HG02610 (cell line): Measurements from ENCODE around the gene B3GNT3.

ENCODE experiments used
- ATAC-seq: cut with Tn5 transposase; IDR thresholded peaks from one replicate; pipeline ENCODE4 v1.9.1; 2021; ENCODE audit warnings: mild to moderate bottlenecking, moderate library complexity; ENCODE audit not compliant: unreplicated experiment

Gene B3GNT3

DNA sequence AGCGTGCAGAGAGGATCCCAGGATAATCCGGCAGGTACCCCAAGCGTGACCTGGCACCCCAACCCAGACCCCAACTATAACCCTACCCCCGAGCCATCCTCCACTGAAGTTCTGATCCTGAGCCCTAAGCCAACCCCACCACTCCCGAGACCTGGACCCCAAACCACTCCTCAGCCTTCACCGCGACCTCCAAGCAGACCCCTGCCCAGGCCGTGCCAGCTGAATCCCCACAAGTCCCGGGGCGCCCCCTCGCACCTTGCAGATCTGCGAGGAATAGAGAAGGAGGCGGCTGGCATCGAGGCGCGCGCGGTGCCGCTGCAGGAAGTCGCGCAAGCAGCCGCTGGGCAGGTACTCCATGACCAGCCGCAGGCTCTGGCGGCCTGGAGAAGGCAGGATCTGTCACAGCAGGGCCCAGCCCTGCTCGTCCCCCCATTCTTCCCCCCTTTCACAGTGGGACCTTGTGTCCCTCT is 36.5 kb downstream of the B3GNT3 start:
- no peak for ATAC-seq

DNA sequence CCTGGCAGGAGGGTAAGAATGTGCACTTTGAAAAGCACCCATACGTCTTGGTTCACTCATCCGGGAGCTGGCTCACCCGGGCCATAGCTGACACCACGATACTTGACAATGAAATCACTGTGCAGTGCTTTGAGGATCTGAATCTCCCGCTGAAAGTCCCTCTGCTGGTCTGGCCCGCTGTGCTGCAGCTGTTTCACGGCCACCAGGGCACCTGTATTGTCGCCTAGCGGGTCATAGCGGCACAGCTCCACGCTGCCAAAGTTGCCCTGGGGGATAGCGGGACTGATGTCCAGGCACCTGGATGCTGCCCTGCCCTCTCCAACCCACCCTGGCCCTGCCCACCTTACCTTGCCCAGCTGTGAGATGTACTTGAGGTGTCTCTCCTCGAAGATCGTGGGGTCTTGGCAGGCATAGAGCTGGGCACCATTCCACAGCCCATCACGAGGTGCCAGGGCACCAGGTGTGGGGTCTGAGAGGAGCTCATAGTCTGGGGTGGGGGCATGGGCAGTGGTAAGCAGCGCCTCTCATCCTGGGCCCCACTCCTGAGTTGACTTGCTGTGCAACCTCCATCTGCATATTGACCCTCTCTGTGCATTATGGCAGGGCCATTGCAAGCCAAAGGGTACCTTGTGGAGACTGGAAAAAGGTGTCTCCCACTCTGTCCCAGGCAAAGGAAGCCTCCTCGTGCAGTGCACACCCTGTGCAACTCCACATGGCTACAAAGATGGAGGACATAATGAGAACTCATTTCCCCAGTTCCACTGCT is 37.7 kb downstream of the B3GNT3 start:
- no peak for ATAC-seq

DNA sequence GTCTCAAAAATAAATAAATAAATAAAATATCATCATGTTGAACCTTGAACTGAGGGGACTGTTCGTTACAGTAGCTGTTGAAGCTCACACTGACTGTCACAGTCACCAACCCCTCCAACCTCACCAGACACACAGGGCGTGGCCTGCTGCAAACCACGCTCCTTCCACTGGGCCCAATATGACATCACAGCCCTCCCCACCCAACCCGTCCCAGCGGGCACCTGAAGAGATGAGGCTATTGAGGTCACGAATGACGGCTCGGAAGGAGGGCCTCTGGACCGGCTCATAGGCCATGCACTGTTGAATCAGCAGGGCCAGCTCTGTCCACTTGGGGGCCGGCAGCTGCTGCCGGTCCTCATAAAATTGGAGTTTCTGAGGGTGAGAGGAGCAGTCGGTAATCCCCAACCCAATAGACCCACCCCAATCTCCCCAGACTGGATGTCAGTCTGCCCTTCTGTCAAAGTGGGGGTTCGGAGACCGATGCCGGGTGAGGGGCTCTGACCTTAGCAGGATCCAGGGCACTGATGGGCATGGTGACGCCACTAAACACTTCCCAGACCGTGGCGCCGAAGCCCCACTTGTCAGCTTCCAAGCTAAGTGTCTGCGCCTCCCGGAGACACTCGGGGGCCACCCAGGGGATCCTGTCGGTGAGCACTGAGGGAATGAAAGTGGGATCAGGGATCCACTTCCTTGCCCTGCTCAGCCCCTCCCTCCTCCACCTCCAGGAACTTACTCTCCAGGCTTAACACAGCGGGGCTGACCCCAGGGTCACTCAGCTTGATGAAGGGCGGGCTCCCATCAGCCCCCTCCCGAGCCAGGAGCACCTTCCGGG is 39.6 kb downstream of the B3GNT3 start:
- no peak for ATAC-seq

DNA sequence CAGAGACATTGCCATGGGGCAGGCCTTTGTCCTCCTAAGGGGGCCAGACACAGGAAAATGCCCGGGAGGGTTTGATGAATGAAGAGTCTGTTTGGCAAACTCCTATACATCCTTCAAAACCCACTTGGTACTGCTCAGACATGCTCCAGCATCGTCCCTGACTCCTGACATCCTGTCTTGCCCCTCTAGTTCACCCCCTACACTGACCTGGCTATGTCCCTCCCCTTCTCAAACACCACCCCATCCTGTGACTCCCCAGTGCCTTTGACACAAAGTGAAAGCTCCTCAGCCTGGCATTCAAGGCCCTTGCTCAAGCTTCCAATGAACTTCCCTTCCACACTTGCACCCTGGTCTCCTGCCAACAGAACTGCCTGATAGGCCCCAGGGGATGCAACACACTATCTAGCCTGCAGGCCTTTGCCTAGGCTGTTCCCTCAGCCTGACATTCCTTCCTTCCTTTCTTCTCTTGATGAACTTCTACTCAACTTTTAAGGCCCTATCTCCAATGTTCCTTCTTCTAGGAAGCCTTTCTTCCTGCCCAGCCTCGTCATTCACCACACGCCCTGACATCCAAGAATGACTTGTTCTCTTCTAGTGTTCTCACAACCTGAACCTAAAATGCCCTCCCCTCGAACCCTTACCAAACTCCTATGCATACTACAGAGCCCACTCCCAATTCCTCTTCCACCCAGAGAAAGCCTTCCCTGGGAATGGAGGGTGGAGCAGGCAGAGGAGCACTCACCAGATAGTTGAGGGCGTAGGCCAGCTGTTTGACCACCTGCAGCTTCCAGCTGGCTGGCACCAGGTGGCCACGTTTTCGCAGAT is 40.5 kb downstream of the B3GNT3 start:
- ATAC-seq, result no peak

DNA sequence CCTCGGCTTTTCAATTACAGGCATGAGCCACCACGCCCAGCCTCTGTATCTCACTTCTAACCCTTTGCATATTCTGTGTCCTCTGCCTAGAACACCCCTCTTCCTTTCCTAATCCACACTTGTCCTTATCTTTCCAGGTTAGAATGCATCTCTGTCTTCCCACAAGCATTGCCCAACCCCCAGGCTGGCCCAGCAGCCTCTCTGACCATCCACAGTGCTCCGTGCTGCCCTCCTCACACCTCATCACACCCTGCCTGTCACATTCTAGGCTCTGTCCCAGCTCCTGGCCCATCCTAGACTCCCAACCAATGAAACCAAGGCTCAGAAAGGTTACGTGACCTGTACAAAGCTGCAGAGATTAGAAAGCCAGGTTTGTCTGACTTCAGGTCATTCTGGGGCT is 41.6 kb downstream of the B3GNT3 start:
- no peak for ATAC-seq

DNA sequence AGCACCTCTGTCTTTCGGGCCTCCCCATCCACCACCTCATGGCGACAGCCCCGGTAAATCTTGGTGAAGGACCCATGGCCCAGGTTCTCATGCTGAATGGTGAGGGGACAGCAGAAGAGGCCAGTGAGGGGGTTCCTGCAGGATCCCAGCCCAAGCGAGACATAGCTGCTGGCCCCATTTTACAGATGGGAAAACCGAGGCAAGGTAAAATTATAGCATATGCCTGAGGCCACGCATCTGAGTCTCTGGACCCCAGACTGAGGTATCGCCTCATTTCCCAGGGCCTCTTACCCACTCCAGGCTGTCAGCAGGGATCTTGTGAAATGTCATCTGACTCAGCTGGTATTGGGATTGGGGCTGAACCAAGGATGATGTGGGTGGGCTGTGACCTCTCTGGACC is 43.0 kb downstream of the B3GNT3 start:
- ATAC-seq, result no peak

DNA sequence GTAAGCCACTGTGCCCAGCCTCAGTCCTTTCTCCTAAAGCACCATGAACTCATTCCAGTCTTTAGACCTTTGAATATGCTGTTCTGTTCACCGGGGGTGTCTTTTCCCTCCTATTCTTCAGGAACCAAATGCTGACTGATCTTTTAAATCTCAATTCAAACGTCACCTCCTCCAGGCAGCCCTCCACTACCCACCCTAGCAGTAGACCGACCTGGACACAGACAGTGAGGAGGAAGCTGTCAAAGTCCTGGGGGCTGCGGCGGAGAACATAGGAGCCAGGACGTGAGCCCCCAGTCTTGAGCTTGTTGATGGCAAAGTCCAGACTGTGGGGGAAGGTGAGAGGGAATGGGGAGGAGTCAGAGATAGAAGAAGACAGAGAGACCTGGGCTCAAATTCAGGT is 45.1 kb downstream of the B3GNT3 start:
- no peak for ATAC-seq

DNA sequence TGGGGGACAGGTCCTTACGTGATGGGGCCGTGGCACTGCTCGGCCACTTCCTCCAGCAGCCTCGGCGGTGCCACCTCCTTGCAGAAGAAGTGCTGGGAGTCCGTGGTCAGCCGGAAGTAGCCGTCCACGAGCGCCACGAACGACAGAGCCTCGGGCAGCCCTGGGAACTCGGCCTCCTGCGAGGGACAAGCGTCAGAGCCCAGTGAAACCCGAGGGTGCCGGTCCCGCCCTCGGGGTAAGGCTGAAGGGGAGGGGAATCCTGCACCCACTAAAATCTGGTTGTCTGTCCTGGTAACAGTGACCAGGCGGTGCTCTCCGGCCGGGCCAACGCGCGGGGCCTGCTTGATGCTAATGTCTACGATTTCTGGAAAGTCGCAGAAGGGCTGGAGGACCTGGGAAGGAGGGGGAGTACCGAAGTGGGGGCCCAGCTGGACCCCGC is 46.5 kb downstream of the B3GNT3 start:
- no peak for ATAC-seq

DNA sequence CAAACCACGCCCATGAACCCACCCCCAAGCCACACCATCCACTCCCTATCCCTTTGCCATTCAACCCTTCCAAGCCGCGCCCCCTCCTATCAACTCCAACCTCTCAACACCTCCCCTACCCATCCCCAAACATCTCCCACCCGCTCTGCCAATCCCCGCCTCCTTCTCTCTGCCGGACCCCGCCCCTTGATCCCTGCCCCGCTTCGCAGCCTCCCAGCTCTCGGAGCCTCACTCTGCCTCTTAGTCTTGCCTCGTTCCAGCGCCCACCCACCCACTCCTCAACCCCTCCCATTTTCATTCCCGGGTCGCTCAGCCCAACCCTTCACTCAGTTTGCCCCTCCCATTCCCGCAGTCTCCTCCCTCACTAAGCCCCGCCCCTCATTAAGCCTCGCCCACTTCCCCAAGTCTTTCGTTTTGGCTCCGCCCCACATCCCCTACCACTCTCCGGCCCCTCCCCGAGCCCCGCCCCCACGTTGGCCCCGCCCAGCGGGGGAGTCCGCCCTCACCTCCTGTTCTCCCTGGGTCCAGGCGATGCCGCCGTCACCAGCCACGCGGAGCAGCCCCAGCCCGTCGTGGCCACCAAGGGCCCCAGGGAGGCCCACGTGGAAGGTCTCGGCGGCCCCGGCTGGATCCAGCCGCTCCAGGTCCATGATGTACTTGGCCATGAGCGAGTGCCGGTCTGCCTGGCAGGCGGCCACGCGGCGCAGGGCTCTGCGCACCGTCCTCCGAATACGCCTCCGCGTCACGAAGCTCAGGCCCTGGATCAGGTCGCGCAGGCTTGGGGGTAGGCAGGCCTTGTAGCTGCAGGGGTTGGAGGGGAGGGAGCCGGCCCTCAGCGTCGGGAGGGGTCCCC is 47.1 kb downstream of the B3GNT3 start:
- no peak for ATAC-seq

DNA sequence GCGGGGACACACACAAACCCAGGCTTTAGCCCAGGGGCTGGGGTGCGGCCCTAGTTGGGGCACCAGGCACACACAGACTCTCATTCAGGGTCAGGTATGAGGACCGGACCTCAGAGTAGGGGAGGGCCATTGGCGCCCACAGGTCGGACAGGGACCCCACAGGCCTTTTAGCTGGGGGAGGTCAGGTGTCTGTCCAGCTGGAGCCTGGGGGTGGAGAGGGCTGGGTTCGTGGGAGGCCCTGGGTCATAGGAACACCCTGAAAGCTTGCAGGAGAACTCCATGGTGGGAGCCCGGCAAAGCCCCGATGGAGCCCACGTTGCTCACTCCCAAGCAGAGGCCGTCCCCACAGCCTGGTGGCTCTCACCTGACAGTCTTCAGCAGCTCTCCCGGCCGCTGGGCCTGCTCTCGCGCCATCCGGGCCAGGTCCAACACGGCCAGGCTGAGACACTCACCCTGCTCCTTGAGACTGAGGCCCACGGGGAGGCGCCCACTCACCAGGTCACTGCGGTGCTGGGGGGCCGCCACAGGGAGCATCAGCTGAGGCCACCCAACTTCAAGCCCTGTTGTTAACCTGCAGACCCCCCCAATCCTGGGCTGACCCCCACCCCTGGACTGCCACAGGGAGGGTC is 47.8 kb downstream of the B3GNT3 start:
- no peak for ATAC-seq

DNA sequence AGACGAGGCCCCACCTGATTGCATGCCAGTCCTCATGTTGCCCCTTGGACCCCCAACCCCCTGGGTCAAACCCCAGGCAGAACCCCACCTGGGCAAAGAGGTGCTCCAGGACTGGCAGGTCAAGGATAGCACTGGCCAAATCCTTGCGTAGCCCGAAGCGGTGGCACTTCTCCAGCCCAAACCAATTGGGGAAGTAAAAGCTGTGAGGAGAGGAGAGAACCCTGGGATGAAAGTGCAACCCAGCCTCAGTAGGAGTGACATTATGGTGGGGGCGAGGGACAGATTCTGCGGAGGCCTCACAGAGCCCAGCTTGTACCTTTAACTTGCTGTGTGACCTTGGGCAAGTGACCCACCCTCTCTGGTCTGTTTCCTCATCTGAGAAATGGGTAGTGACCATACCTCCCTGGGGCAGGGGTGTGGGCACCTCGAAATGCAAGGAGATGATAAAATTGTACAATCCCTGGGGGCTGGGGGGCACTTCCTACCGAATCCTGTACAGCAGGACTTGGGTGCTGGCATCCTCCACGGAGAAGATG is 48.4 kb downstream of the B3GNT3 start:
- no peak for ATAC-seq

DNA sequence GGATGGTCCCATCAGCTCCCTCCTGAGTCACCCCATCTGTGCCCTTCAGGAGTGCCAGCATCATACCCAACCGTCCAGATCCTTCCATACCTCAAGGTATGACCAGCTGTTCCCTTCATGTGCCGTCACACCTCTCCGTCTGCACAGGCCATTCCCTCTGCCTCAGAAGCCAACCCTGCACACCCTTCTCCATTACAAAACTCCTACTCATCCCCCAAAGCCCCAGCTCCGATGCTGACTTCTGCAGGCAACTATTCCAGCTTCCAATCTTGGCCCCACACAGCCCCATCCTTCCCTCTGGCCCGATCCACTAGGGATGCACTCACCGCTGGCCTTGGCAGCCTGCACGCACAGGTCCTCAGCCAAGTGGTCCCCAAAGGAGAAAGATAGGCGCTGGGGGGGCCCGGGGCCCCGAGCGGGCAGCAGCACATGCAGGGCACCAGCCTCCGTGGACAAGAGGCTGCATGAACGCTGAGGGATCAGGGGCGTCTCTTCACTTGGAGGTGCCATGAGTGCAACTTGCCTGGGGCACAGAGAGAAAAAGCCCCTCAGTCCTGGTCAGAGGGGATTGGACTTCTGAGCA is 49.1 kb downstream of the B3GNT3 start:
- ATAC-seq, result no peak

DNA sequence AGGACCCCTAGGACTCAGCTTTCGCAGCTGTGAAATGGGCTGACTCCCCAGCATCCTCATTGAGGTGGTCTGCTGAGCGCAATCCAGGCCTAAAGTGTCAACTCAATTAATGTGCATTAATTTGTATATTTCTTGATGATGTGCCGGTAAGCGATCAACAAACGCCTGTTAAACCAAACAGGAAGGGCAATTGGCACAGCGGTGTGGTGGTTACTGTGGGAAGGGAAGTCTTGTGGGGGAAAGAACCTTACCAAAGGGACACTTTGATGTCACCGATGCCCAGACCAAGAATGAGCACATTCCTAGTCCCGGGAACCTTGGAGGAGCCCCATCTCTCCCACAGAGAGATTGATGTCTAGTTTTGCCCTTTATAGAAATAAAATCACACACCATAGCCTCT is 51.2 kb downstream of the B3GNT3 start:
- ATAC-seq, result no peak

DNA sequence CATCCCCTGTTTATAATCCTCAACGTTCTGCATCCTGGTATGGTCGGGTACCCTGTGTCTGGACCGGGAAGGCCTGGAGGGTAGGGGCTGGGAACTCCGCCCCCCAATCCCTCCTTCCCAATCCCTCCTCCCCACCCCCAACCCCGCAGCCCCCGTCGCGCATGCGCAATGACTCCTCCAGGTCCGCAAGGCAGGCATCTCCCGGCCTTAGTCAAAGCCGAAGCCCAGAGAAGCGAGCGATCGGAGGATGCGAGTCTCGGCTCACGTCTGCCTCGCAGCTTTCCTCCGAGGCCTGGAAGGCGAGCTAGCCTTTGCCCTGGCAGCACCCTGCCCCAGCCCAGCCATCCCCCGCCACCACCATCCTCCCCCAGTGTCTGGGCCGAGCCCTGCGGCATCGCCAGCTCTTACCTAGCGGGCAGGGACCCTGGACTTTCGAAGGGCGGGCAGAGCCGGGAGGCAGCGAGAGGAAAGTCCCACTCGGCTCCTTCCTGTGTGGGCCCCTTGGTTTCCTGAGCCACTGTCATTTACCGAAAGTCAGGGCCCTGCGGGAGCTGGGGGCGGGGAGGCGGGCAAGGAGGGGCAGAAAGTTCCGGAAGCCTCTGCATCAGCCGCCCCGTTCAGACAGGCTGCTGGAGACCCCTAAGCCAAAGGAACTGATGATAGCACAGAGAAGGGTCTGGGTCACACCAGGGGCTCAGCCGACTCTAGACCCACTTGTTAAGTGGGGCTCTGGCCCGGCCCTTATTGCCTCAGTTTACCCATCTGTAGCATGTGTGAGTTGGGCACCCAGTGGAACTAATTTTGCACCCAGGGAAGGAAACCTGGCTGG is 52.8 kb downstream of the B3GNT3 start, which contains the start of gene JAK3:
TSS of gene JAK3 (minus strand) at position 445 of the 829 bp plus-strand sequence. CDS start 3,565 bp downstream, outside the sequence.
- ATAC-seq, result peak; percentile 78

DNA sequence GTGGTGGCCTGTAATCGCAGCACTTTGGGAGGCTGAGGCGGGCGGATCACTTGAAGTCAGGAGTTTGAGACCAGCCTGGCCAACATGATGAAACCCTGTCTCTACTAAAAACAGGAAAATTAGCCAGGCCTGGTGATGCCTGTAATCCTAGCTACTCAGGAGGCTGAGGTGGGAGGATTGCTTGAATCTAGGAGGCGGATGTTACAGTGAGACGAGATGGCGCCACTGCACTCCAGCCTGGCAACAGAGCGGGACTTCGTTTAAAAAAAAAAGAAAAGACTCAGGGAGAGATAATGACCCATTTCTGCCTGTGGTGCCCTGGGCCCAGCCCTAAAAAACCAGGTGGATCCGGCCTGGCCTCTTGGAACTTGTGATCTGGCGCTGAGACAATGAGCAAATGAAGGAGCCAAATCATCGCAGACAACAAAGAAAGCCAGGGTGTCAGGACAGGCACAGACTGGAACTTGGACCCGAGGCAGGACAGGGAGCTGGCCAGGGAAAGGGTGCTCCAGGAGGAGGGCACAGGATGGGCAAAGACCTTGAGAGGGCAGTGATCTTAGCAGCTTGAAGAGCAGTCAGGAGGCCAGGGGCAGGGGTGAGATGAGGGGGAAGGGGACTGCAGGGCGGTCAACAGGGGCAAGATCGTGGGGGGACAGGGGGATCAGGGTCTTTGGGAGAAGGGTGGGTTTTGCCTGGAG is 53.8 kb downstream of the B3GNT3 start:
- ATAC-seq, result no peak

DNA sequence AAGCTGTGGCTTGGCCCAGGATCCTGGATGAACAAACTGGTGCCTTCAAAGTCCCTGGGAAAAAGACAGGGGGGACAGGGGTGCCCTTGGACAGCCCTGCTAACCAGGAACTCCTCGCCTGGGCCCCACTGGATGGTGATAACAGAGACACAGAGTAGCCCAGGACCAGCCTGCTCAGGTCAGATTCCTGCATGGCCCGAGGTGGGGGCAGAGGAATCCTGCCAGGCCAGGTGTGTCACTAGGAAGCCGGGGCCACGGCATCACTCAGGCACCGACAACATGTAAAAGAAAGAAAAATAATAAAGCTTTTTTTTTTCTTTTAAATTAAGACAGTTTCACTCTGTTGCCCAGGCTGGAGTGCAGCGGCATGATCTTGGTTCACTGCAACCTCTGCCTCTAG is 59.1 kb downstream of the B3GNT3 start:
- no peak for ATAC-seq

DNA sequence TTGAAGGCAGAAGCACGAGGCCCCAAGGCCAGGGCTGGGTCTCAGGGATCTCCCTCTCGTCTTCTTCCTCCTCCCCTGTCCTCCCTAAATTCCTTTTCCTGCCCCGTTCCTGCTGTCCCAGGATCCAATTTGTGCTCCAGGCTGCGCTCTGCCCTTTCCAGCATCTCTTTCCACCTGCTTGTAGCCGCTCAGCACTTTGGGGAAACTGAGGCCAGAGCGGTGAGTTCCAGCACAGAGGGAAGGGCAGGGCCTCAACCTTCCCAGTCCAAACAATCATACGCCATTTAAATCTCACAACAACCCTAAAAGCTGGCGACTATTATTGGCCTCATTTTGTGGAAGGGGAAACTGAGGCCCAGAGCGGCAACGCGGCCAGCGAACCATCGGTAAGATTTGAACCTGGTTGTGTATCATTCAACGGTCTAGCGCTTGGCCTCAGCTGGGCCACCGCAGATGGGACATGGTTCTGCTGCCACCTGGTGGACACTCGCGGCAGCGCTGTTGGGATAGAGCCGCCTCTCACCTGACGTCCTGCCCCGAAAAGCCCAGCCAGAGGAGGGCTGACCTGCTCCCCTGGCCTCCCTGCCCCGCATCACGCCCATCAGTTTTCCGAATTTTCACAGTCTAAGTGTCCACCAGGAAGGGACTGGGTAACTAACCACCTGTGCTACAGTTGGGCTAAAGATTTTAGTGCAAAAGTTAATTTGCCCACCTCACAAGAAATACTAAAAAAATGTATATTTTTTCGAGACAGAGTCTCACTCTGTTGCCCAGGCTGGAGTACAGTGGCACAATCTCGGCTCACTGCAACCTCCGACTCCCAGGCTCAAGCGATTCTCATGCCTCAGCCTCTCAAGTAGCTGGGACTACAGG is 60.6 kb downstream of the B3GNT3 start:
- no peak for ATAC-seq
